K562 (cell line): Measurements from ENCODE around the gene NUP210. TPM values are rescaled to one million over a fixed set of nuclear protein-coding genes. Genes with fewer than 3 reads are reported as not detected.

ENCODE experiments used
- ATAC-seq: fragments of 200-7000 bp; cut with Tn5 transposase; 3 replicates; pipeline ENCODE4 v1.9.1; 2020; ENCODE audit warnings: moderate library complexity
- BruUV-seq: library from RNA; stranded (reverse); fragments of 400-500 nt; replicated peaks from 2 replicates; lab custom pipeline; 2021; lab: Mats Ljungman, UMichigan
- CTCF ChIA-PET: fragments of 300-600 bp; formaldehyde crosslinking; extraction: SDS; loops from one replicate; lab custom pipeline; 2021; ENCODE audit warnings: low intra/inter-chr PET ratio; lab: Yijun Ruan, JAX
- POLR2A ChIA-PET: fragments of 300-600, 350-650 bp; sonication (Branson Sonifier 250); formaldehyde crosslinking; extraction: SDS; loops from one replicate; lab custom pipeline; 2021; ENCODE audit warnings: antibody characterized with exemption, inconsistent platforms; lab: Yijun Ruan, JAX
- DNase-seq, 4 experiments: peaks; one replicate each; pipeline versions ENCODE4 v3.0.0 to v3.0.0-alpha.2; 2011 to 2018; ENCODE audit warnings: low spot score in 3 of 4, mixed read lengths in 3 of 4; ENCODE audit errors: extremely low read depth in 1 of 4
- FAIRE-seq: peaks from 2 replicates; lab custom pipeline; 2011; peaks lifted over from hg19 to GRCh38; lab: Jason Lieb, UNC
- H2AFZ ChIP-seq: 2 replicates; pipeline ENCODE4 v1.6.0; 2011; ENCODE audit warnings: low read depth, low read length, control low read depth, inconsistent platforms
- H3K27ac ChIP-seq: fragments of 200-600 bp; 3 replicates; pipeline ENCODE4 v1.8.0; 2011; ENCODE audit warnings: low read depth, mild to moderate bottlenecking, control low read depth, inconsistent platforms, low read length, moderate library complexity, mixed read lengths; ENCODE audit errors: extremely low read depth
- H3K27me3 ChIP-seq, 2 experiments: fragments of 300-600 bp in 1 of 2; 2 replicates in 1 of 2; 3 replicates in 1 of 2; pipeline versions ENCODE4 v1.6.0 to v1.8.0; 2011; ENCODE audit warnings: inconsistent platforms in 2 of 2, low read length in 2 of 2, mild to moderate bottlenecking in 1 of 2, mixed read lengths in 1 of 2, moderate library complexity in 1 of 2; ENCODE audit not compliant: control insufficient read depth in 2 of 2, insufficient read depth in 2 of 2
- H3K36me3 ChIP-seq: fragments of 300-600 bp; 3 replicates; pipeline ENCODE4 v1.8.0; 2011; ENCODE audit warnings: mild to moderate bottlenecking, low read length, inconsistent platforms; ENCODE audit not compliant: control insufficient read depth, insufficient read depth
- H3K4me1 ChIP-seq, 2 experiments: fragments of 200-600 bp in 1 of 2; replicated peaks in 1 of 2; 2 replicates in 1 of 2; 3 replicates in 1 of 2; pipeline versions ENCODE4 v1.5.1 to v1.8.0; 2011; ENCODE audit warnings: inconsistent platforms in 2 of 2, low read length in 2 of 2, mild to moderate bottlenecking in 1 of 2, mixed read lengths in 1 of 2, moderate library complexity in 1 of 2; ENCODE audit not compliant: control insufficient read depth in 2 of 2, insufficient read depth in 2 of 2
- H3K4me2 ChIP-seq: 2 replicates; pipeline ENCODE4 v1.6.1; 2011; ENCODE audit warnings: low read length, control low read depth, inconsistent platforms, mixed read lengths; ENCODE audit not compliant: insufficient read depth
- H3K4me3 ChIP-seq: fragments of 200-600 bp; sonication (generic), shearing (Covaris generic); 2 replicates; pipeline ENCODE4 v1.5.1; 2016; ENCODE audit warnings: control low read depth, inconsistent platforms
- H3K79me2 ChIP-seq: fragments of 200-600 bp; 3 replicates; pipeline ENCODE4 v1.8.0; 2011; ENCODE audit warnings: low read length, inconsistent platforms; ENCODE audit not compliant: control insufficient read depth, insufficient read depth
- H3K9ac ChIP-seq, 2 experiments: 2 replicates each; pipeline versions ENCODE4 v1.6.0 to v1.6.1; 2011; ENCODE audit warnings: low read depth in 2 of 2, low read length in 2 of 2, control low read depth in 1 of 2, inconsistent platforms in 1 of 2, mild to moderate bottlenecking in 1 of 2, mixed read lengths in 1 of 2; ENCODE audit not compliant: insufficient read depth in 1 of 2
- H3K9me1 ChIP-seq: one replicate; pipeline ENCODE4 v1.6.0; 2011; ENCODE audit warnings: inconsistent platforms, mild to moderate bottlenecking, low read length, moderate library complexity; ENCODE audit not compliant: control insufficient read depth, insufficient read depth
- H3K9me3 ChIP-seq: replicated peaks from 2 replicates; pipeline ENCODE4 v1.5.1; 2011; ENCODE audit warnings: low read depth, low read length, inconsistent platforms; ENCODE audit not compliant: control insufficient read depth, insufficient read depth
- H4K20me1 ChIP-seq: replicated peaks from 2 replicates; pipeline ENCODE4 v1.6.1; 2011; ENCODE audit warnings: low read length, inconsistent platforms, mixed read lengths; ENCODE audit not compliant: control insufficient read depth, insufficient read depth
- ELF2 ChIP-seq: fragments of 250-450 bp; sonication (Bioruptor Pico); IDR thresholded peaks from 2 replicates; pipeline ENCODE4 v1.5.0; 2021; ENCODE audit warnings: mild to moderate bottlenecking
- HEY1 ChIP-seq: fragments of 250-450 bp; sonication (Bioruptor Pico); IDR thresholded peaks from 2 replicates; pipeline ENCODE4 v1.5.0; 2020; ENCODE audit warnings: mild to moderate bottlenecking, moderate library complexity, borderline replicate concordance
- KAT7 ChIP-seq: sonication (generic); formaldehyde crosslinking; IDR thresholded peaks from 2 replicates; pipeline ENCODE4 v1.8.0; 2022; ENCODE audit warnings: missing genetic modification reagents, mild to moderate bottlenecking, borderline replicate concordance
- MYBL2 ChIP-seq, 2 experiments: fragments of 450-650 bp in 1 of 2; sonication (generic) in 1 of 2; formaldehyde crosslinking in 1 of 2; IDR thresholded peaks; 2 replicates each; pipeline versions ENCODE4 v1.6.1 to v1.8.1; 2017 to 2022; ENCODE audit warnings: borderline replicate concordance in 1 of 2, inconsistent platforms in 1 of 2, low read depth in 1 of 2, mild to moderate bottlenecking in 1 of 2, missing genetic modification reagents in 1 of 2, moderate library complexity in 1 of 2
- SREBF1 ChIP-seq: fragments of 150-350 bp; IDR thresholded peaks from 2 replicates; pipeline ENCODE4 v1.6.1; 2014; ENCODE audit warnings: antibody characterized with exemption, low read depth, low read length, borderline replicate concordance
- SUPT5H ChIP-seq: fragments of 450-650 bp; IDR thresholded peaks from 2 replicates; pipeline ENCODE4 v1.6.1; 2016
- TCF7 ChIP-seq: sonication (generic); IDR thresholded peaks from 2 replicates; pipeline ENCODE4 v1.6.1; 2016; ENCODE audit warnings: antibody characterized with exemption, borderline replicate concordance
- ZC3H4 ChIP-seq: sonication (generic); formaldehyde crosslinking; IDR thresholded peaks from 2 replicates; pipeline ENCODE4 v1.9.0; 2021; ENCODE audit warnings: missing genetic modification reagents, borderline replicate concordance
- WGBS: fragments of 100-300 bp; shearing (Covaris generic); methylation state at CpG from one replicate; pipeline ENCODE4 v1.1.6; 2016; ENCODE audit warnings: low coverage, mixed read lengths; ENCODE audit not compliant: insufficient coverage; ENCODE audit errors: missing lambda C conversion rate; 5-methylcytosine and 5-hydroxymethylcytosine counted together
- in situ Hi-C: fragments of 300-500 bp; cut with MboI; formaldehyde crosslinking; loops from 4 replicates; pipeline ENCODE4 v1.15.0; 2018; ENCODE audit warnings: inconsistent platforms, mixed read lengths
- intact Hi-C: fragments of 100-400 bp; cut with micrococcal nuclease; formaldehyde crosslinking; loops from 2 replicates; pipeline ENCODE4 v1.14.2; 2022
- polyA plus RNA-seq, 8 experiments: library from polyadenylated mRNA; depleted of rRNA in 4 of 8; stranded (reverse) in 5 of 8; unstranded in 3 of 8; fragments of >200 nt; fragmentation: Nextera tagmentation in 2 of 8; fragmentation: Illumina TruSeq in 1 of 8; extraction: Ambion mirVana in 2 of 8; extraction: Trizol in 1 of 8; gene quantifications; 2 replicates each; pipeline versions ENCODE4 v1.2.1 to v1.2.3, GENCODE V29; 2011 to 2014; ENCODE audit warnings: inconsistent platforms in 1 of 8, missing spikeins in 1 of 8
- total RNA-seq, 7 experiments: library from RNA; depleted of rRNA in 6 of 7; stranded (reverse); fragments of >200 nt in 6 of 7; fragmentation: Illumina TruSeq in 2 of 7; extraction: Trizol in 2 of 7; gene quantifications; 2 replicates each; pipeline versions ENCODE4 v1.2.1 to v1.2.3, GENCODE V29; 2011 to 2021; ENCODE audit warnings: low replicate concordance in 1 of 7

Gene NUP210
- total and polyA plus RNA-seq, 9 of the 15 experiments (the other 6 are each of a cell fraction or from before 2014, with no cell fraction given): 1.2 to 138 (median 44.0) TPM

DNA sequence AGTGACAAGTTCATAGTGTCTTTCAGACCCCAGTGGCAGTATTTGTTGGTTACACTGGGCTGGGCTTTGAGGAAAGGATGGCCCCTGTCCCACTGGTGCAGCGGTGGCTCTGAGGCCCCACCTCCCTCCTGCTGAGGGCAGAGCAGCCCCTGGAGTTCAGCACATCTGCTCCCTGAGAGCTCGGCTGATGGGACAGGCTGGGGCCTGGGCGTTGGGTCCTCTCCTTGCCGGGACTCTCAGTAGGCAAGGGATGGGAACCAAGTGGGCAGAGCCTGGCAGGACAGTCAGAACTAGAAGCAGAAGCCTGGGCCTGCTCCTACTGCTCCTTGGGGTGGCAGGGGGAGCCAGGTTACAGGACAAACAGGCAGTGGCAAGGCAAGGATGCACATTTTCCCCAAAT is 114.5 kb downstream of the NUP210 start:
- in situ Hi-C loops (no loop called here), intact Hi-C loops (no loop called here)
- TF ChIP-seq MYBL2 (IDR thresholded peaks at IDR 0.05; ENCODE audit: low read depth) (no peak), MYBL2 (CRISPR knock-in tag; IDR thresholded peaks at IDR 0.05; ENCODE audit: borderline replicate concordance) (no peak), SREBF1 (no peak), SUPT5H (no peak), ELF2 (CRISPR knock-in tag) (no peak), KAT7 (CRISPR knock-in tag) (no peak), ZC3H4 (CRISPR knock-in tag) (no peak), HEY1 (CRISPR knock-in tag) (no peak), TCF7 (no peak)
- BruUV-seq: no TSS peak
- no peak overlapping the region for H2AFZ ChIP-seq
- H3K27me3 ChIP-seq: peaks cover 37 to 71% of the 10 kb centered on the region in 2 experiments
- H3K36me3 ChIP-seq: no peaks in the 10 kb centered on the region
- H3K4me1 ChIP-seq: peaks cover 0 to 3% of the 10 kb centered on the region in 2 experiments; a peak in 1 of 5 replicates
- no peaks in the 10 kb centered on the region for H3K79me2 ChIP-seq
- H3K9ac ChIP-seq: no peak overlapping the region
- no peaks in the 10 kb centered on the region for H3K9me3 ChIP-seq
- H3K4me3 ChIP-seq: no peak overlapping the region
- ChIA-PET CTCF (no interaction called here), POLR2A (interaction anchor here (1.3 kb wide), 1 partner anchor 11 kb away, joined by 8 read pairs; no protein-coding TSS in a partner anchor)
- DNase-seq: no peak
- no peaks in the 10 kb centered on the region for H3K9me1 ChIP-seq
- no peak overlapping the region for H3K4me2 ChIP-seq
- WGBS: 3% methylated on average over 4 of the region's 4 CpGs
- peaks cover 7% of the 10 kb centered on the region for H4K20me1 ChIP-seq
- no peak for FAIRE-seq
- ATAC-seq: no peak; the same call in 2 of the 3 replicates
- H3K27ac ChIP-seq: no peak overlapping the region
